Stimulated activated naive CD8-positive, alpha-beta T cell treated with anti-CD3 and anti-CD28 coated beads, Interleukin-15, amount 100 ng/mL, for 72 hours (primary cell): ENCODE measurements around the gene NECTIN1.
"Not testable (repeated sequence)": the region's sequence is repeated elsewhere in the genome, so short reads cannot be mapped to it uniquely, and the experiment has no call there.

ENCODE experiments used
- ATAC-seq: fragments of 150-1000 bp; cut with Tn5 transposase; 2 replicates; pipeline ENCODE4 v1.10.0; 2021; ENCODE audit warnings: mild to moderate bottlenecking, moderate library complexity
- DNase-seq, 2 donors: peaks; one replicate each; pipeline ENCODE4 v3.0.0; 2021 to 2022
- H3K27ac Mint-ChIP-seq, 2 donors: one replicate each; pipeline ENCODE4 v1.8.0; 2022; ENCODE audit warnings: mild to moderate bottlenecking in 2 of 2, mixed read lengths in 2 of 2, moderate library complexity in 2 of 2
- H3K27me3 Mint-ChIP-seq: one replicate; pipeline ENCODE4 v1.8.0; 2022; ENCODE audit warnings: mixed read lengths
- H3K4me1 Mint-ChIP-seq: one replicate; pipeline ENCODE4 v1.8.0; 2022; ENCODE audit warnings: mild to moderate bottlenecking, mixed read lengths
- H3K4me3 Mint-ChIP-seq, 2 donors: one replicate each; pipeline ENCODE4 v1.8.0; 2022; ENCODE audit warnings: mild to moderate bottlenecking in 2 of 2, mixed read lengths in 2 of 2, moderate library complexity in 1 of 2
- H3K9me3 Mint-ChIP-seq, 2 donors: one replicate each; pipeline ENCODE4 v1.8.0; 2022; ENCODE audit warnings: mixed read lengths in 2 of 2

Gene NECTIN1

GRCh38 chr11:119608201-119608600 lies 120.8 kb downstream of the NECTIN1 start:
- Mint-ChIP-seq H3K27me3 (peaks cover 48% of the 10 kb centered on the region), H3K4me3 (no peak overlapping the region), H3K27ac (no peak overlapping the region), H3K4me1 (no peaks in the 10 kb centered on the region), H3K9me3 (no peaks in the 10 kb centered on the region)
- no peak for DNase-seq
- ATAC-seq: no peak

DNA sequence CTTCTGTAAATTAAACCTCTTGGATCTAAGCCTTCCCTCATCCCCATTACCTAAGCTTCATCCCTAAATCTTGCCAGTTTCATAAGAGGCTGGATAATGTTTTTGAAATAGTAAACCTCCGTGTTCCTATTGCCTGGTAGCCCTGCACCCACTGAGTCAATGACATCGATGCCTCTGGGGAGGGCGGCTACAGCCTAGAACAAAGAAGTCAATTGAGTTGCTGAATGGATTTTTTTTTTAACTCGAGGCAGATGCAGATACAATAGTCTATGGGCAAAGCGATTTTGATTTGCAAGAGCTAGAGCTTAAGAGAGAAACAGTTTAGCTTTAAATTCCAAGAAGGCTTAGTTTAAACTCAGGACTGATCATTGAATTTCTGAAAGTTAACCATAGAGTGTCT lies 121.3 kb downstream of the NECTIN1 start:
- DNase-seq: no peak
- H3K9me3 Mint-ChIP-seq: no peaks in the 10 kb centered on the region
- H3K27me3 Mint-ChIP-seq: peaks cover 44% of the 10 kb centered on the region
- H3K4me3 Mint-ChIP-seq: no peak overlapping the region
- H3K4me1 Mint-ChIP-seq: no peaks in the 10 kb centered on the region
- no peak for ATAC-seq
- H3K27ac Mint-ChIP-seq: no peak overlapping the region

GRCh38 chr11:119605137-119605665 lies 123.8 kb downstream of the NECTIN1 start:
- no peak for ATAC-seq
- Mint-ChIP-seq H3K27me3 (peaks cover 43% of the 10 kb centered on the region), H3K9me3 (no peaks in the 10 kb centered on the region)

DNA sequence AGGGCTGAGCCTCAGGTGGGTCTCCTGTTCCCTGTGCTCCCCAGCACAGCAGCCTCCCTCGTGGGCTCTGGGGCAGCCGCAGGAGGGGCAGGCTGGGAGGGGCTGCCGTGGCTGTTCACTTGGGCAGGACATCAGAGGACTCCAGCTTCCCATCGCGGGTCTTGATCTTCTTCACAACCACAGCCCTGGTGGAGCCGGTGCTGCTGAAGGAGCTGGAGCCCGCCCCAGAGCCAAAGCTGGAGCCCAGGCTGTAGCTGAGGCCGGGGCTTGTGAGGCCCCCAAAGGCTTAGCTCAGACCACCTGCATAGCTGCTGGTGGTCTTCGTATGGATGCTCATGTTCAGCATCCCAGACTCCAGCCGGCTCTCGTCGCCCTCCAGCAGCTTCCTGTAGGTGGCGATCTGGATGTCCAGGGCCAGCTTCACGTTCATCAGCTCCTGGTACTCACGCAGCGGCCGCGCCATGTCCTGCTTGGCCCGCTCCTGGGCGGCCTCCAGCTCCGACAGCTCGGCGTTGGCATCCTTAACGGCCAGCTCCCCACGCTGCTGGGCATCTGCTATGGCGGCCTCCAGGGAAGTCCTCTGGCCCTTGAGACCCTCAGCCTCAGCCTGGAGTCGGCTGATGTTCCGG lies 126.1 kb downstream of the NECTIN1 start:
- Mint-ChIP-seq H3K9me3 (no peaks in the 10 kb centered on the region), H3K4me3 (no peak overlapping the region), H3K4me1 (no peaks in the 10 kb centered on the region), H3K27ac (no peak overlapping the region), H3K27me3 (peaks cover 46% of the 10 kb centered on the region)
- DNase-seq (no peak), ATAC-seq (no peak)

More at GRCh38 chr11:119605137-119605665, 123.8 kb downstream of the NECTIN1 start:
- no peak overlapping the region for H3K27ac Mint-ChIP-seq
- H3K4me1 Mint-ChIP-seq: no peaks in the 10 kb centered on the region
- no peak overlapping the region for H3K4me3 Mint-ChIP-seq
- DNase-seq: no peak

DNA sequence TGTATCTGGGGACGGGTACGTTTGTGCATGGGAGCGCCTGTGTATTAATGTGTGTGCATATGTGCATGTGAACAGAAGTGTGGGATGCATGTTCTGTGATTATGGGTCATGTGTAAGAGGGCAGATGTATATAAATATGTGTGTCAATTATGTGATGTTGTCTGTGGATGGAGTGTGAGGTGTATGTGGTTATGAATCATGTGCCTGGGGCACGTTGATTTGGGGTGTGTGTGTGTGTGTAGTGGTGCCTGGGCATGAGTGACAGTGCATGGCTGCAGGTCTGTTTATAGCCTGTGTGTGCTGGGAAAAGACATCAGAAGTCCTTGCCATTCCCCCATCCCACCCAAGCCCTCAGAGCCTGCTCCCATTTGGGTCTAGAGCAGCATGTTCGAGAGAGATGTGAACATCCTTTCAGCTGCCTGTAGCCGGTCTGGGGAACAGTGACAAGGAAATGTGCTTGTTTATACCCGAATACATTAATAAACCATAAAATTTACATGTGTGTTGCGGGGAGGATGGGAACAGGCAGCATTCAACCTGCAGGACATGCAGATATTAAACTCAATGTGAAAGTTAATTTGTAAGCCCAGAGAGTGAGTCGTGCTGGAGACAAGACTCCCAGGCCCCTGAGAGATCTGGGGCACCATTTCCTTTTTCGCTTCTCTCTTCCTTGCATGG lies 129.0 kb downstream of the NECTIN1 start:
- Mint-ChIP-seq H3K27ac (no peak overlapping the region), H3K4me1 (no peaks in the 10 kb centered on the region)
- ATAC-seq: no peak

DNA sequence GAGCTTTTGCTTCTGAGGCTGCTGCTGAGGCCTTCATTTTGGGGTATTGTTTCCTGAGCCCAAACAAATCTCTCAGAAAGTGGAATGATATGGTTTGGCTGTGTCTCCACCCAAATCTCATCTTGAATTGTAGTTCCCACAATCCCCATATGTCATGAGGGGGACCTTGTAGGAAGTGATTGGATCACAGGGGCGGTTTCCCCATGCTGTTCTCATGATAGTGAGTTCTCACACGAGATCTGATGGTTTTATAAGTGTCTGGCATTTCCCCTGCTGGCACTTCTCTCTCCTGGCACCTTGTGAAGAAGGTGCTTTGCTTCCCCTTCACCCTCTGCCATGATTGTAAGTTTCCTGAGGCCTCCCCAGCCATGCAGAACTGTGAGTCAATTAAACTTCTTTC lies 133.1 kb downstream of the NECTIN1 start:
- not testable (repeated sequence) for H3K4me1 Mint-ChIP-seq, ATAC-seq, DNase-seq, H3K9me3 Mint-ChIP-seq, H3K4me3 Mint-ChIP-seq
- Mint-ChIP-seq H3K27ac (peak overlapping the region in 1 of 2 donors; percentile 51), H3K27me3 (peaks cover 22% of the 10 kb centered on the region)

More for the DNA sequence above, 129.0 kb downstream of the NECTIN1 start:
- H3K4me3 Mint-ChIP-seq: no peak overlapping the region
- no peaks in the 10 kb centered on the region for H3K9me3 Mint-ChIP-seq
- no peak for DNase-seq
- H3K27me3 Mint-ChIP-seq: peaks cover 29% of the 10 kb centered on the region

DNA sequence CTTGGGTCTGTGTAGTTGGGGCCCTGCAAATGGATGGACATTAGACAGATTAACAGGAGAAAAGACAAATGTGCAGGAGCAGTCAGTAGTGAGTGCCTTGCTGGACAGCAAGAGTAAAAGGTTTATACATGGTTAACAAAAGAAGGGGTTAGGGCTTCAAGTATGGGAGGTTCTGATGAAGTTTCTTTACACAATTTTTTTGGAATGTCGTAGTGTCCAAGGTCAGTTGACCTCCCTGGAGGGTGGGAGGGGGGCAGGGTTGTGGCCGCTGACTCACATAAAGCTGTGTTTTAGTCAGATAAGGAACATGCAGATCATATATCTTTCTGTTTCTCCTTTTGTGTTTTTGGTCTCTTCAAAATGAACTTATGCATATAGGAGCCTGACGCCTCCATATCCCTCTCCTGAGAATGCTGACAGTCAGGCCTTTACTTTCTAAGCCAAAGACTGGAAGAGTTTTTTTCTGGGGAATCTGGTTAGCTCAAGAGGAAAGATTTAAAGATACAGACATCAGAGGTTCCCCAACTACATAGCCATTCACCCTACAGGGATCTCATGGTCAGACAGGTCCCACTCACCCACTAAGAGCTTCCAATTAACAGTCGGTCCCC lies 134.3 kb downstream of the NECTIN1 start:
- ATAC-seq: no peak
- no peak overlapping the region for H3K27ac Mint-ChIP-seq
- peaks cover 0 to 7% of the 10 kb centered on the region in 2 donors for H3K9me3 Mint-ChIP-seq
- H3K27me3 Mint-ChIP-seq: peaks cover 25% of the 10 kb centered on the region
- peaks cover 11% of the 10 kb centered on the region for H3K4me1 Mint-ChIP-seq
- DNase-seq: no peak
- H3K4me3 Mint-ChIP-seq: no peak overlapping the region

GRCh38 chr11:119593346-119593745 lies 135.7 kb downstream of the NECTIN1 start:
- ATAC-seq (no peak), DNase-seq (no peak)
- Mint-ChIP-seq H3K9me3 (peaks cover 0 to 7% of the 10 kb centered on the region in 2 donors), H3K27me3 (peaks cover 28% of the 10 kb centered on the region), H3K4me3 (no peak overlapping the region), H3K4me1 (peaks cover 11% of the 10 kb centered on the region), H3K27ac (no peak overlapping the region)

DNA sequence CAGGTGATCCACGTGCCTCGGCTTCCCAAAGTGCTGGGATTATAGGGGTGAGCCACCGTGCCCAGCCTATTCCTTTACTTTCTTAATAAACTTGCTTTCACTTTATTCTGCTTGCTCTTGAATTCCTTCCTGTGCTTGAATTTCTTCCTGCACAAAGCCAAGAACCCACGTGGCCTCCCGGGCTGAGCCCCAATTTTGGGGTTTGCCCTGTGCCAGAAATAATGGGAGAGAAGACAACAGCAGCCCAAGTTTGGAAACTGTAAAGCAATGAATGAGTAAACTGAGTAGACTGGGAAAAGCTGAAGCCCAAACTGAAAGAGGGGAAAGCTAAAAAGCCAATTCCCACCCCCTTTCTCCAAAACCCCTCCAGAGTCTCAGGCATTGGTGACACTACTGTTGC lies 136.4 kb downstream of the NECTIN1 start:
- peaks cover 0 to 7% of the 10 kb centered on the region in 2 donors for H3K9me3 Mint-ChIP-seq
- peaks cover 29% of the 10 kb centered on the region for H3K27me3 Mint-ChIP-seq
- ATAC-seq (no peak), DNase-seq (no peak)
- no peak overlapping the region for H3K27ac Mint-ChIP-seq
- H3K4me1 Mint-ChIP-seq: peaks cover 11% of the 10 kb centered on the region
- no peak overlapping the region for H3K4me3 Mint-ChIP-seq

DNA sequence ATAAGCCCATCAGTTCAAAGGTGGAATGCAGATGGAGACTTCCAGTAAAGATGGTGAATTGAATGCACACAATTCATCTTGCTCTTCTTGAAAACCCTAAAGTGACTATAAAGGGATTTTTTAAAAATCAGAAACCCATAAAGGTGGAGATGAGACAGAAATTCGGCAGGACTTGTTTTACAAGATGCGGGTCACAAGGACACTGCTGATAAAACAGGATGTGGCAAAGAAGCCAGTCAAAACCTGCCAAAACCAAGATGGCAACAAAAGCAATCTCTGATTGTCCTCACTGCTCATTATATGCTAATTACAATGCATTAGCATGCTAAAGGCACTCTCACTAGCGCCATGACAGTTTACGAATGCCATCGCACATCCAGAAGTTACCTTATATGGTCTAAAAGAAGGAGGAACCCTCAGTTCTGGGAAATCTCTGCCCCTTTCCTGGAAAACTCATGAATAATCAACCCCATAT lies 137.1 kb downstream of the NECTIN1 start:
- no peak for DNase-seq
- H3K4me1 Mint-ChIP-seq: peaks cover 11% of the 10 kb centered on the region
- H3K9me3 Mint-ChIP-seq: peaks cover 0 to 7% of the 10 kb centered on the region in 2 donors
- no peak overlapping the region for H3K27ac Mint-ChIP-seq
- peaks cover 30% of the 10 kb centered on the region for H3K27me3 Mint-ChIP-seq
- ATAC-seq: no peak
- H3K4me3 Mint-ChIP-seq: no peak overlapping the region

DNA sequence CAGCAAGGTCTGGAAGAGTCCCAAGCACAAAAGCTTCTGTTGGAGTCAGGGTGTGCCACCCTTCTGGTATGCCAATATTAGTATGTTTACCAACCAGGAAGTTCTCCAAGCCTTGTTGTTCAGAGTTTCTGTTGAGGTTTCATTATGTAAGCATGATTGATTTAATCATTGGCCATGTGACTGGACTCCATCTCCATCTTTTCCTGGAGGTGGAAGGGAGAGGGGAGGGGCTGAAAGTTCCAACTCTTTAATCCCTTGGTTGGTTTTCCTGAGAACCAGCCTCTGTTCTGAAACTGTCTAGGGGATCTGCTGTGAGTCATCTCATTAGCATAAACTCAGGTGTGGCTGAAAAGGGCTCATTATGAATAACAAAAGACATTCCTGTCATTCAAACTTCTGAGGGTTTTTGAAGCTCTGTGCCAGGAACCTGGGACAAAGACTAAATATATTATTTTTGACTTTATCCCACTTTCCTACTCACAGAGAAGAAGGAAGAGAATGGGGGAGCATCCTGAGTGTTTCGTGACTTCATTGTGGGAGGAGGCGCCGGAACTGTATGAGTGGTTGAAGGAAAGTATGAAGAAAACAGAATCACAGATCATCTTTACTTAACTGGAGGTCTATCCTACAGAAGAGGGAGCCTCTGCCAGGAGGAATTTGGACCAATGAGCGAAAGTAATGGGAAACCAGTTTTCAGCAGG lies 138.2 kb downstream of the NECTIN1 start:
- peaks cover 0 to 7% of the 10 kb centered on the region in 2 donors for H3K9me3 Mint-ChIP-seq
- DNase-seq (no peak), ATAC-seq (peak; percentile 57)
- H3K4me1 Mint-ChIP-seq: peaks cover 11% of the 10 kb centered on the region
- H3K4me3 Mint-ChIP-seq: no peak overlapping the region
- H3K27ac Mint-ChIP-seq: no peak overlapping the region
- H3K27me3 Mint-ChIP-seq: peaks cover 40% of the 10 kb centered on the region

DNA sequence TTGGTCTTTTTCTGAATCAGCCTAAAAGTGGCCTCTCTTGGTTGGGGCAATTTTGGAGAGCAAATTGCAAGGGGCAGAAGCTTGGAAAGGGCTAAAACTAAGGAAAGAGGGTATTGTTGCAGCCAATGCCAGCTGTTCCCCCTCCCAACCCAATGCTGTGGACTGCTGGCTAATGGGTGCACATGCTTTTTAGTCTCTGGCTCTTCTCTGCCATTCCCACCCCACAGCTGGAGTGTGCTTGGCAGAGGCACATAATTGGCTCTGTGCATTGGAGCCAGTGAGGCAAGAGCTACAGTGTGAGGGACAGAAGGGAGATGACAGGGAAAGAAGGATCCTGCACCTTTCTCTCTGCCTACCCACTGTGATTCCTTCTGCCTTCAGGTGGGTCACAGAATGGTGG lies 140.0 kb downstream of the NECTIN1 start:
- DNase-seq: no peak
- Mint-ChIP-seq H3K27me3 (peaks cover 58% of the 10 kb centered on the region), H3K9me3 (peaks cover 0 to 7% of the 10 kb centered on the region in 2 donors), H3K4me1 (peaks cover 22% of the 10 kb centered on the region), H3K4me3 (no peak overlapping the region), H3K27ac (no peak overlapping the region)
- ATAC-seq: no peak
